HCT116 (cell line): ENCODE data around the gene TXNDC16. TPM values are rescaled to one million over a fixed set of nuclear protein-coding genes. Genes with fewer than 3 reads are reported as not detected.

Experiments used
- ATAC-seq: fragments of 200-7000 bp; cut with Tn5 transposase; 2 replicates; pipeline ENCODE4 v1.9.1; 2020; ENCODE audit warnings: mild to moderate bottlenecking, moderate library complexity
- BruUV-seq: library from RNA; stranded (reverse); fragments of 400-500 nt; replicated peaks from 2 replicates; lab custom pipeline; 2021; lab: Mats Ljungman, UMichigan
- CTCF ChIA-PET: fragments of 300-600 bp; sonication (Branson Sonifier 250); formaldehyde crosslinking; loops from one replicate; lab custom pipeline; 2021; ENCODE audit warnings: antibody characterized with exemption; lab: Charles Lee
- POLR2A ChIA-PET: fragments of 300-600, 350-600 bp; sonication (Branson Sonifier 250); formaldehyde crosslinking; loops from one replicate; lab custom pipeline; 2021; ENCODE audit warnings: antibody characterized with exemption; lab: Charles Lee
- RAD21 ChIA-PET, 2 experiments: fragments of 300-600 bp; sonication (Branson Sonifier 250); formaldehyde crosslinking; loops; one replicate each; lab custom pipeline; 2023; ENCODE audit warnings: low total read pairs in 2 of 2; ENCODE audit not compliant: uncharacterized antibody in 2 of 2, unreplicated experiment in 2 of 2, low non-redundant PET in 1 of 2; lab: Charles Lee
- DNase-seq: peaks from one replicate; pipeline ENCODE4 v3.0.0-alpha.2; 2010; ENCODE audit warnings: low read depth, low spot score
- H2AFZ ChIP-seq: fragments of 200-600 bp; shearing (Covaris generic), sonication (generic); 2 replicates; pipeline ENCODE4 v1.6.1; 2017; ENCODE audit warnings: low read depth, mixed run types, mixed read lengths, antibody characterized with exemption, low read length; ENCODE audit not compliant: poor library complexity, severe bottlenecking
- H3K27ac ChIP-seq: 2 replicates; pipeline ENCODE4 v1.5.1; 2012; ENCODE audit warnings: low read depth, low read length
- H3K27me3 ChIP-seq: fragments of 200-600 bp; sonication (generic); 2 replicates; pipeline ENCODE4 v1.6.1; 2016; ENCODE audit warnings: mixed run types, low read length, mixed read lengths; ENCODE audit not compliant: insufficient read depth
- H3K36me3 ChIP-seq, 2 experiments: fragments of 200-500 bp in 1 of 2; fragments of 200-600 bp in 1 of 2; sonication (Bioruptor generic) in 1 of 2; sonication (generic) in 1 of 2; 2 replicates each; pipeline versions ENCODE4 v1.5.1 to v1.6.1; 2014 to 2016; ENCODE audit warnings: low read length in 2 of 2, inconsistent platforms in 1 of 2, mixed read lengths in 1 of 2, mixed run types in 1 of 2; ENCODE audit not compliant: insufficient read depth in 2 of 2, control insufficient read depth in 1 of 2
- H3K4me1 ChIP-seq, 2 experiments: fragments of 200-600 bp in 1 of 2; sonication (generic) in 1 of 2; 2 replicates each; pipeline versions ENCODE4 v1.5.1 to v1.6.1; 2012 to 2017; ENCODE audit warnings: low read length in 2 of 2, inconsistent platforms in 1 of 2, mild to moderate bottlenecking in 1 of 2, mixed read lengths in 1 of 2, mixed run types in 1 of 2, moderate library complexity in 1 of 2; ENCODE audit not compliant: insufficient read depth in 2 of 2, control insufficient read depth in 1 of 2
- H3K4me2 ChIP-seq: fragments of 200-600 bp; sonication (generic); 2 replicates; pipeline ENCODE4 v1.6.1; 2017; ENCODE audit warnings: mixed run types, low read length, mixed read lengths
- H3K4me3 ChIP-seq, 2 experiments: fragments of 200-600 bp in 1 of 2; sonication (generic) in 1 of 2; replicated peaks in 1 of 2; 2 replicates each; pipeline ENCODE4 v1.5.1; 2011 to 2016; ENCODE audit warnings: low read length in 2 of 2, control low read depth in 1 of 2, low read depth in 1 of 2, mild to moderate bottlenecking in 1 of 2, mixed read lengths in 1 of 2, mixed run types in 1 of 2
- H3K79me2 ChIP-seq: fragments of 200-600 bp; sonication (generic); 2 replicates; pipeline ENCODE4 v1.6.1; 2017; ENCODE audit warnings: mild to moderate bottlenecking, mixed run types, low read length, moderate library complexity, mixed read lengths; ENCODE audit not compliant: insufficient read depth
- H3K9ac ChIP-seq: fragments of 200-600 bp; sonication (generic); 2 replicates; pipeline ENCODE4 v1.6.1; 2016; ENCODE audit warnings: low read length, mixed read lengths
- H3K9me2 ChIP-seq: fragments of 200-600 bp; sonication (generic), shearing (Covaris generic); 2 replicates; pipeline ENCODE4 v1.6.1; 2017; ENCODE audit warnings: mixed run types, mild to moderate bottlenecking, moderate library complexity; ENCODE audit not compliant: insufficient read depth
- H3K9me3 ChIP-seq, 2 experiments: fragments of 200-500 bp in 1 of 2; fragments of 200-600 bp in 1 of 2; sonication (Bioruptor generic) in 1 of 2; sonication (generic) in 1 of 2; 2 replicates each; pipeline ENCODE4 v1.6.1; 2014 to 2017; ENCODE audit warnings: low read length in 2 of 2, mixed read lengths in 2 of 2, inconsistent platforms in 1 of 2, low read depth in 1 of 2, mild to moderate bottlenecking in 1 of 2, mixed run types in 1 of 2, moderate library complexity in 1 of 2; ENCODE audit not compliant: control insufficient read depth in 1 of 2, insufficient read depth in 1 of 2
- H4K20me1 ChIP-seq: fragments of 200-600 bp; sonication (generic), shearing (Covaris generic); 2 replicates; pipeline ENCODE4 v1.6.1; 2017; ENCODE audit warnings: mixed run types, mild to moderate bottlenecking, moderate library complexity; ENCODE audit not compliant: insufficient read depth
- ATF3 ChIP-seq: IDR thresholded peaks from 2 replicates; pipeline ENCODE4 v1.6.1; 2012
- CBX3 ChIP-seq: IDR thresholded peaks from 2 replicates; pipeline ENCODE4 v1.6.1; 2012; ENCODE audit warnings: low read depth
- CEBPB ChIP-seq: IDR thresholded peaks from 2 replicates; pipeline ENCODE4 v1.6.1; 2012; ENCODE audit warnings: low read depth
- EGR1 ChIP-seq: IDR thresholded peaks from 2 replicates; pipeline ENCODE4 v1.6.1; 2012; ENCODE audit warnings: low read depth
- ELF1 ChIP-seq: IDR thresholded peaks from 2 replicates; pipeline ENCODE4 v1.6.1; 2012; ENCODE audit warnings: low read depth, borderline replicate concordance
- EZH2 ChIP-seq: fragments of 200-600 bp; sonication (generic); IDR thresholded peaks from 2 replicates; pipeline ENCODE4 v1.6.1; 2017; ENCODE audit warnings: antibody characterized with exemption, mixed run types
- EZH2phosphoT487 ChIP-seq: fragments of 200-600 bp; IDR thresholded peaks from 2 replicates; pipeline ENCODE4 v1.6.1; 2018; ENCODE audit warnings: antibody characterized with exemption, borderline replicate concordance
- FOSL1 ChIP-seq: IDR thresholded peaks from 2 replicates; pipeline ENCODE4 v1.6.1; 2012; ENCODE audit warnings: low read depth
- JUND ChIP-seq: IDR thresholded peaks from 2 replicates; pipeline ENCODE4 v1.6.1; 2012
- POLR2A ChIP-seq: IDR thresholded peaks from 2 replicates; pipeline ENCODE4 v1.7.0; 2011; ENCODE audit warnings: borderline replicate concordance; ENCODE audit not compliant: insufficient read depth, insufficient read length; ENCODE audit errors: extremely low read depth
- POLR2AphosphoS5 ChIP-seq: IDR thresholded peaks from 2 replicates; pipeline ENCODE4 v1.6.1; 2011; ENCODE audit warnings: mild to moderate bottlenecking, low read depth, low read length, moderate library complexity
- REST ChIP-seq: IDR thresholded peaks from 2 replicates; pipeline ENCODE4 v1.6.1; 2012; ENCODE audit warnings: low read depth
- SIN3A ChIP-seq: IDR thresholded peaks from 2 replicates; pipeline ENCODE4 v1.6.1; 2012; ENCODE audit warnings: low read depth
- SP1 ChIP-seq: IDR thresholded peaks from 2 replicates; pipeline ENCODE4 v1.6.1; 2012; ENCODE audit warnings: low read depth
- TCF7L2 ChIP-seq: IDR thresholded peaks from 2 replicates; pipeline ENCODE4 v1.7.0; 2011; ENCODE audit warnings: borderline replicate concordance, inconsistent platforms; ENCODE audit not compliant: insufficient read depth, insufficient read length; ENCODE audit errors: extremely low read depth
- ZBTB33 ChIP-seq: IDR thresholded peaks from 2 replicates; pipeline ENCODE4 v1.6.1; 2011; ENCODE audit warnings: mild to moderate bottlenecking, low read length, moderate library complexity; ENCODE audit not compliant: insufficient replicate concordance; ENCODE audit errors: extremely low read depth
- ZFX ChIP-seq: fragments of 450-650 bp; IDR thresholded peaks from 2 replicates; pipeline ENCODE4 v1.6.1; 2017
- ZNF274 ChIP-seq: fragments of 200-500 bp; sonication (Bioruptor generic); IDR thresholded peaks from 2 replicates; pipeline ENCODE4 v1.6.1; 2014; ENCODE audit warnings: mild to moderate bottlenecking, low read depth, low read length, inconsistent platforms
- intact Hi-C: fragments of 100-400 bp; cut with micrococcal nuclease; formaldehyde crosslinking; loops from 2 replicates; pipeline ENCODE4 v1.10.0; 2022
- total RNA-seq: library from RNA; stranded (reverse); gene quantifications from one replicate; pipeline ENCODE4 v1.2.1, GENCODE V29; 2021; ENCODE audit not compliant: unreplicated experiment

TXNDC16 gene
- total RNA-seq, 1 experiment from 2014 or later: 2.7 TPM

- no TSS peak for BruUV-seq
- H3K27ac ChIP-seq: no peak overlapping the region
- CTCF ChIA-PET: no interaction called here
- H3K4me1 ChIP-seq: no peaks in the 10 kb centered on the region
- DNase-seq (no peak), ATAC-seq (no peak)
- no peaks in the 10 kb centered on the region for H3K36me3 ChIP-seq
- H3K9me3 ChIP-seq: no peaks in the 10 kb centered on the region
- H3K9ac ChIP-seq: no peak overlapping the region
- TF ChIP-seq POLR2A: no peak
- no peak for TF ChIP-seq JUND
- no peaks in the 10 kb centered on the region for H4K20me1 ChIP-seq
- no peak overlapping the region for H3K4me3 ChIP-seq
- POLR2A ChIA-PET: no interaction called here
- no peak overlapping the region for H2AFZ ChIP-seq
- RAD21 ChIA-PET: no interaction called here
- H3K27me3 ChIP-seq: no peaks in the 10 kb centered on the region
- H3K9me2 ChIP-seq: no peaks in the 10 kb centered on the region
- no peaks in the 10 kb centered on the region for H3K79me2 ChIP-seq
- no peak overlapping the region for H3K4me2 ChIP-seq
- intact Hi-C loops: no loop called here
These were observed 122.9 kb downstream of the TXNDC16 start for GRCh38 chr14:52429451-52429850.

GRCh38 chr14:52427460-52427859 lies 124.8 kb downstream of the TXNDC16 start:
- Histone ChIP-seq H3K9me2 (no peaks in the 10 kb centered on the region), H3K9ac (no peak overlapping the region), H2AFZ (no peak overlapping the region), H3K4me2 (no peak overlapping the region), H3K4me1 (no peaks in the 10 kb centered on the region), H3K4me3 (no peak overlapping the region), H3K36me3 (no peaks in the 10 kb centered on the region), H3K79me2 (no peaks in the 10 kb centered on the region), H4K20me1 (no peaks in the 10 kb centered on the region), H3K27me3 (no peaks in the 10 kb centered on the region), H3K9me3 (no peaks in the 10 kb centered on the region), H3K27ac (no peak overlapping the region)
- RAD21 ChIA-PET: no interaction called here
- no TSS peak for BruUV-seq
- no peak for DNase-seq
- ATAC-seq: no peak
- intact Hi-C loops: no loop called here
- POLR2A ChIA-PET: no interaction called here
- CTCF ChIA-PET: no interaction called here
- TF ChIP-seq REST (no peak), EGR1 (no peak), SIN3A (no peak), ZBTB33 (no peak), JUND (no peak), EZH2 (no peak), ZNF274 (no peak), FOSL1 (no peak), ELF1 (no peak), EZH2phosphoT487 (no peak), POLR2AphosphoS5 (no peak), CBX3 (no peak), TCF7L2 (no peak), SP1 (no peak), ATF3 (no peak), CEBPB (no peak), ZFX (no peak)
